Left colon (tissue), 2 donors: Measurements from ENCODE around the gene HMGN2. TPM values are rescaled to one million over a fixed set of nuclear protein-coding genes. Genes with fewer than 3 reads are reported as not detected.
"Not testable (repeated sequence)": the region's sequence is repeated elsewhere in the genome, so short reads cannot be mapped to it uniquely, and the experiment has no call there.

Source experiments
- ATAC-seq: fragments of 200-7000 bp; cut with Tn5 transposase; one replicate; pipeline ENCODE4 v1.9.1; 2020; ENCODE audit warnings: mild to moderate bottlenecking, moderate library complexity
- DNase-seq, 2 donors: peaks; one replicate each; pipeline ENCODE4 v3.0.0-alpha.2; 2020
- intact Hi-C, 2 donors: fragments of 100-400 bp; cut with DNase I in 1 of 2; cut with micrococcal nuclease in 1 of 2; formaldehyde crosslinking; loops; one replicate each; pipeline versions ENCODE4 v1.11.2 to v1.14.0; 2022; cut with DNase I, micrococcal nuclease
- total RNA-seq, 2 donors: library from RNA; stranded (reverse); fragmentation: NEBNext Ultra II Directional; extraction: Animal tissue kit (Norgen Biotek cat#: 25700); gene quantifications; one replicate each; pipeline ENCODE4 v1.2.1, GENCODE V29; 2021
- donor health status: DM: no; HTN: no; CAD: no.
- donor health status: DM: yes; HTN: yes; CAD: no.

HMGN2 gene
- total RNA-seq, 2 donors from 2014 or later, result 243 to 270 TPM

GRCh38 chr1:26474818-26475217, 2.6 kb downstream of the HMGN2 start:
- intact Hi-C loops, result no loop called here
- no peak for ATAC-seq
- no peak for DNase-seq

- intact Hi-C loops, result no loop called here
- DNase-seq, result no peak
- no peak for ATAC-seq
Measured at GRCh38 chr1:26475989-26476388, 3.7 kb downstream of the HMGN2 start.

- intact Hi-C loops, result no loop called here
- ATAC-seq (no peak), DNase-seq (no peak)
Measured at GRCh38 chr1:26476958-26477357, 4.7 kb downstream of the HMGN2 start.

GRCh38 chr1:26477446-26478152, 5.4 kb downstream of the HMGN2 start:
- intact Hi-C loops, result no loop called here
- DNase-seq, result no peak
- no peak for ATAC-seq

- ATAC-seq (no peak), DNase-seq (no peak)
- intact Hi-C loops, result no loop called here
Measured at GRCh38 chr1:26478159-26478558, 5.9 kb downstream of the HMGN2 start.

- no peak for ATAC-seq
- intact Hi-C loops, result no loop called here
Measured at GRCh38 chr1:26478988-26479387, 6.7 kb downstream of the HMGN2 start.

GRCh38 chr1:26482921-26483320, 10.7 kb downstream of the HMGN2 start:
- ATAC-seq, result no peak
- DNase-seq, result no peak
- intact Hi-C loops, result no loop called here

More at GRCh38 chr1:26478988-26479387, 6.7 kb downstream of the HMGN2 start:
- no peak for DNase-seq

- DNase-seq (no peak), ATAC-seq (no peak)
- intact Hi-C loops, result no loop called here
Measured at GRCh38 chr1:26483980-26484379, 11.7 kb downstream of the HMGN2 start.

- DNase-seq (no peak), ATAC-seq (no peak)
- intact Hi-C loops, result no loop called here
Measured at GRCh38 chr1:26490155-26490554, 17.9 kb downstream of the HMGN2 start.

- no peak for ATAC-seq
- intact Hi-C loops, result no loop called here
Measured at GRCh38 chr1:26493267-26493666, 21.0 kb downstream of the HMGN2 start.

GRCh38 chr1:26493938-26494337, 21.7 kb downstream of the HMGN2 start:
- ATAC-seq, result no peak
- no peak for DNase-seq
- intact Hi-C loops, result no loop called here

More at GRCh38 chr1:26493267-26493666, 21.0 kb downstream of the HMGN2 start:
- DNase-seq, result no peak

GRCh38 chr1:26496861-26497260, 24.6 kb downstream of the HMGN2 start:
- intact Hi-C loops, result no loop called here
- DNase-seq (peak in 1 of 2 donors; percentile 9), ATAC-seq (no peak)

- intact Hi-C loops, result no loop called here
- ATAC-seq, result no peak
- no peak for DNase-seq
Measured at GRCh38 chr1:26498894-26499293, 26.7 kb downstream of the HMGN2 start.

- ATAC-seq (peak; percentile 89), DNase-seq (peak; percentile 84 to 93)
- intact Hi-C loops, result no loop called here
Measured at GRCh38 chr1:26500488-26501175, 28.4 kb downstream of the HMGN2 start.

- DNase-seq, ATAC-seq, intact Hi-C loops: not testable (repeated sequence)
Measured at GRCh38 chr1:26510711-26511110, 38.5 kb downstream of the HMGN2 start.

- ATAC-seq, intact Hi-C loops: not testable (repeated sequence)
Measured at GRCh38 chr1:26515836-26516235, 43.6 kb downstream of the HMGN2 start.

GRCh38 chr1:26516987-26517765, 44.9 kb downstream of the HMGN2 start:
- DNase-seq (no peak), ATAC-seq (no peak)
- intact Hi-C loops, result no loop called here

More at GRCh38 chr1:26515836-26516235, 43.6 kb downstream of the HMGN2 start:
- not testable (repeated sequence) for DNase-seq

- ATAC-seq (no peak), DNase-seq (no peak)
Measured at GRCh38 chr1:26517766-26518049, 45.5 kb downstream of the HMGN2 start.

GRCh38 chr1:26518355-26518754, 46.1 kb downstream of the HMGN2 start:
- ATAC-seq (no peak), DNase-seq (no peak)
- intact Hi-C loops, result no loop called here

More at GRCh38 chr1:26517766-26518049, 45.5 kb downstream of the HMGN2 start:
- intact Hi-C loops, result no loop called here

GRCh38 chr1:26520339-26520738, 48.1 kb downstream of the HMGN2 start:
- DNase-seq, result no peak
- ATAC-seq, result no peak
- intact Hi-C loops, result no loop called here
